Measurements from ENCODE around the gene PLXDC2.

- TF ChIP-seq CTCF (IDR thresholded peaks at IDR 0.05; ENCODE audit: poor library complexity): no peak
- TF ChIP-seq EZH2phosphoT487 (IDR thresholded peaks at IDR 0.05; ENCODE audit: low read depth, severe bottlenecking, unreplicated experiment): no peak
Observed at GRCh38 chr10:20100171-20100570, 283.9 kb downstream of the PLXDC2 start.

Data from hepatocyte (in vitro differentiated cells).